GM12801 (cell line): ENCODE measurements around the gene C19orf25.

Experiments
- CTCF ChIP-seq: IDR thresholded peaks from one replicate; pipeline ENCODE4 v1.5.1; 2011; ENCODE audit warnings: control low read depth; ENCODE audit not compliant: insufficient read length; ENCODE audit errors: extremely low read depth

The C19orf25 gene

GRCh38 chr19:1457031-1457739 lies 21.8 kb downstream of the C19orf25 start:
- no peak for TF ChIP-seq CTCF

GRCh38 chr19:1456121-1456900 lies 22.7 kb downstream of the C19orf25 start:
- TF ChIP-seq CTCF, result no peak

- TF ChIP-seq CTCF, result no peak
These were observed 23.5 kb downstream of the C19orf25 start for GRCh38 chr19:1455336-1456120.

GRCh38 chr19:1455002-1455335 lies 24.0 kb downstream of the C19orf25 start:
- no peak for TF ChIP-seq CTCF

GRCh38 chr19:1453525-1454364 lies 25.3 kb downstream of the C19orf25 start:
- no peak for TF ChIP-seq CTCF

GRCh38 chr19:1452802-1453524 lies 26.1 kb downstream of the C19orf25 start:
- no peak for TF ChIP-seq CTCF
